GOT3 (cell line): ENCODE results near the gene CTNNA3.

Experiments used
- DNase-seq: peaks from one replicate; lab custom pipeline; 2025; ENCODE audit warnings: mixed read lengths; lab: John Stamatoyannopoulos, UW

CTNNA3 gene

DNA sequence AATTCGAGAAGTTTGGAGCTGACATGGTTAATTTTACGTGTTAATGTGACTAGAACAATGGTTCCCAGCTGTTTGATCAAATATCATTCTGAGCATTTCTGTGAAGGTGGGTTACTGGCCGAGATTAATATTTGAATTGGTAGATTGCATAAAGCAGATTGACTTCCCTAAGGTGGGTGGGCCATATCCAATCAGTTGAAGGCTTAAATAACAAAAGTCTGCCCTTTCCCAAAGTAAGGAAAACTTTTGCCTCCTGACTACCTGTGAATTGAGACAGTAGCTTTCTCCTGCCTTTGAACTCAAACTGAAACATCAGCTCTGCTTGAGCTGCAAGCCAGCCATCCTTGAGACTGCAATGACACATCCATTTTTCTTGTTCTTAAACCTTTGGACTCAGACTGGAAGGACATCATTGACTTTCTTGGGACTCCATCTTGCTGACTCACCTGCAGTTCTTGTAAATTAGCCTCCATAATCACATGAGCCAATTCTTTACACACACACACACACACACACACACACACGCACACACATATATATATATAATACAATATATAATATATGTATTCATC is 833.2 kb downstream of the CTNNA3 start:
- DNase-seq = no peak

DNA sequence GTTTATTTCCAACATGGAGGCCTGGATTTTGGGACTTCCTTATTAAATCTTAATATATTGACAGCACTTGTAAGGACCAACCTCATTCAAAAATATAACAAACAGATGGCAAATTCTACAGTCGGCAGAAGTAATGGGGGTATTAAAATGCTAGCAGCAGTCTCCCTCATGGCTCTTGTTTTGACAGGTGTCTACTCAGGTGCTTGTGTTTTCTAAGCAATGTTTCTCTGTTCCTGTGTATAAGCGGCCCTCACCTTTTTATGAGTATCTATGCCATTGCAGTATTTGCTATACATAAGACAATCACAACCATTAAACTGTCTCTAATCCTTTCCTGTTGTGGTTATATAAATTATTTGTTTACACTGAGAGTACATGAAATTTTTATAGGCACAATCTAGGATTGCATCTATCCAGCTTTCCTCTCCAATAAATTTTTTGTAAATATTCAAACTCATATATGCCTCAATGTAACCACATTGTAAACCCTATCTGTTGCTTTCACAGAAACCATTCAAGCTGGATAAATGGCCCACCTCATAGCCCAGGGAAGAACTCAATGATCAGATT is 835.5 kb downstream of the CTNNA3 start:
- DNase-seq = no peak

DNA sequence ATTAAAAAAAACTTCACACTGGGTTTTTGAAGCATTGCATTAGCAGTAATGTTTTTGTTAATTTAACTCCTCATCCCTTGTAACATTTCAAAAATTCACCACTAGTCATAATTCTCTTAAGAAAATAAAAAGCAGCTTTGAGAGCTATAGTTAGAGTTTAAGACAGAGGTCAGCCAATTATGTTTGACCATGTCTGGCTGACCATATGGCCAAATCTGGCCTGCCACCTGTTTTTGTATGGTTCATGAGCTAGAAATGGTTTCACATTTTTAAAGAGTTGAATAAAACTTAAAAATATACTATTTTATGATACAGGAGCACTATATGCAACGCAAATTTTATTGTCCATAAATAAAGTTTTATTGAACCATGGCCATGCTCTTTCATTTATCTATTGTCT is 843.2 kb downstream of the CTNNA3 start:
- DNase-seq = no peak

DNA sequence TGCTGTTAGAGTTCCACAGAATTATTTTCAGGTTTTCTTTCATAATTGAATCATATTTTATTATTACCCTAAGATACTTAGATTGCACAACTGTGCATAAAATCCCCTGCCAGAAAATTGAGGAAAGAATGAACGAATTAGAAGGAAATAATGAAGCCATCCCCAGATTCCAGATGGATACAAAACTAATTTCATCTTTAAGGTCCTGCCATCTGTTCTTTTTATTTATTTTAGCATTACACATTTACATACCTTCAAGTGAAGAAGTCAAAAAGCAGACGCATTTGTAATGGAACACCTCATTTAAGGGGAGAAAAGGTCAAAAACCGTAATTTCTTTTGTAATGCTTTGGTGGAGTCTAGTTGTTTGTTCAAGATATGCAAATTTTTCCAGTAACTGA is 847.1 kb downstream of the CTNNA3 start:
- no peak for DNase-seq

DNA sequence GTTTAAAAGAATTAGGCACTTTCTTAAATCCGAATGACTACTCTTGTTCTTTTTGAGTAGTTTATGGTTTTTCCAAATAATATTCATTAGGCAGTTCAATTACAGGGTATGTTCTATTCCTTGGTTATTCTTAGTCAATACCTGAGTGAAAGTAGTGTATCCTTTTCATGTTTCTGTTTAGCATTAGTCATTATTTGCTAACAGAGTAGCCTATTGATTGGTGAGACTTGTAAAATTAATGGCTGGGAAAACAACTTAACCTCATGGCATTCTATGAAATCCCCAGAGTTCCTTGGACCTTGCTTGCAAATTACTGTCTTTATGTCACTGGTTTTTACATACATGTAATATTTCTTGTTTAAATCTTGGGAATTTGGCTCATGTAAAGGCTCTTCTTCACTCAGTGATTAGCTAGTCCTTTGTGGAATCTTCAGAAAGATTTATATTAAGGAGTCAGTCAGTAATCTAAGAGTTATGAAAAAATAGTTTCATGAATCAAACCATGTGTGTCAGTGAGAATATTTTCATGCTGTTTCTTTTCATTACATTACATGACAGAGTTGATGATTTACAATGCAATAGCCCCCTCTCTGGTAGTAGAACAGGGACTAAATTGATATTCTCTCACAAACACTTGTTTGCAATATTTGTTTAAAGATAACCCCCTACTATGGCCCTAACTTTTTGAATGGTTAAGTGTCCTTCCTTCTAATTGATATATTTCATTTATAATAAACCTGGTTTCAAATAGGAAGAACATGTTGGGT is 851.6 kb downstream of the CTNNA3 start:
- DNase-seq = no peak

DNA sequence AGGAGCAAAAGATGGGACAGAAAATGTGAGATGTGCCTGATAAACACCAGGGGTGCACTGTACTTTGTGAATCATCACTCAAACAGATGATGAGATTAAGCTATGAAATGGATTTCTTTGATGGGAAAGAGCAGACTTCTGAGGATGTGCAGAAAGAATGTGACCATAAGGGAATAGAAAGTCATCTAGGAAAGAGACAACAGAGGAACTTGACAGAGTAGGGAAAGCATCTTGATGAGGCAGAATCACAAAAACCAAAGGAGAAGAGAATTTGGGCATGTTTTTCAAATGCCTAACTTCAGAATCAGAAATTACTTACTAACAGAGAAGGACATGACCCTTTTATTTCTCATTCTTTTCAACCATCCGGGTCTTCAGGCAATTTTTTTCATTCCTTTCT is 852.6 kb downstream of the CTNNA3 start:
- no peak for DNase-seq

DNA sequence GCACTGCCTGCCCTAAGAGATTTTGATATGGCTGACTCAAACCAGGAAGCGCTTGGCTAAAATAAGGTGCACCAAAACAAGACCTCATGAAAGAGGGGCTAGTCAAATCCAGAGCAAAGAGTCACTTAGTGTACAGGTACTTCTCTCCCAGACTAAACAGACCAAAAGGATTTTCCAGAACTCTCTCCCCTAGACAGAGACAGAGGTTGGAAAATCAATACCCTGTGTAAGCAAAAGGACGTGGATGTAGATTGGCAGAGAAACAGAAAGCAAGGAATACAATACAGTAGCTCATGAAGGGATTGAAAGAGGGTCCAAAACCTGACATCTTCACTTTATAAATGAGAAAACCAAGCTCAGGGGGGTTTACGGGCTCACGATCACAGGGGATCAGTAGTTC is 853.1 kb downstream of the CTNNA3 start:
- no peak for DNase-seq

DNA sequence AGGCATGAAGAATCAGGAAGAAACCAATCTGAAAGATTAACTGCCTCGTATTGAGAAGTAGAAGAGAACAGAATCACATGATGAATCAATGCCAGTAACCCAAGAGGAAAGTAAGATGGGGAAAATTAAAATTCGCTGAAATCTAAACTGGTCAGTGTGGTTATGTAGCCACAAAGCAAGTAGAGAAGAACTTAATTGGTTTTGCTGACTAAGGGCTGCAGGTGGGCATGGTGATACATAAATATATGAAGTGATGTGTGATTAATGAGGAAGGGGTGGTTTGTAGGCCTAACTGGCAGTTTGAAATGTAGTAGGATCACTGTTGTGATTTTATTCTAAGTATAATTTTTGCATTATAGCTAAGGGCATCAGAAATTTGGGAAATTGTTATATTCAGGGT is 853.6 kb downstream of the CTNNA3 start:
- DNase-seq = no peak

DNA sequence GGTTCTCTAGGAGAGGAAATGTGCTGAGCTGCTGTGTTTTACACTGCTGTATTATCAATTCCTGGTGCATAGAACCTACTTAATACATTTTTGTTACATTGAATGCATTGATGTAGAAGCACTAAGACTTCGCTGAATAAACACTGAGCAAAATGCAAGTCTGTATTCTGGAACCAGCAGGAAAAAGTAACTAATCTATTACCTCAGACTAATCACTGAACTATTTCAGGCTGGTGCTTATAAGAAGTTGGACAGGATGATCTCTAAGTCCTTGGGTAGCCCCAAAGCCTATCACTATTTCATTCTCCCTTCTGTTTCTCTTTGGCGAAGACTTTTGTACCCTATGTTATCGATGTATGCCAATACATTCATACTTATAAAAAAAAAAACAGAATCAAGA is 857.3 kb downstream of the CTNNA3 start:
- DNase-seq = no peak

DNA sequence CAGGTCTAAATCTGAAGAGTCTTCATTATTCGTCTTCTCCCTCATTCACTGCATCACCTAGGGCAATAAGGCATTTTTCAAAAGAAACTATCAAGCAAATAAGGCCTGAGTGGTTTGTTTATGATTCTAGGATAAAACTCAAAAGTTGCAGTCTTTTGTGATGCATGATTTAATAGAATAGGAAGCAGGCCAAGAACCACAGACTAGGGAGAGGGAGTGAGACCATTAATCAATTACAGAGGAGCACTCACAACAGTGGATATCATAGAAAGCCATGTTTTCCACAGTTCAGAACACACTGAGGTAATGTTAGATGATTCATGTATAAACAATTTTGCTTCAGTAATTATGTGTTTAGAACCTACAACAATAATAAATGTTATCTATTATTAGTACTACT is 858.0 kb downstream of the CTNNA3 start:
- no peak for DNase-seq

DNA sequence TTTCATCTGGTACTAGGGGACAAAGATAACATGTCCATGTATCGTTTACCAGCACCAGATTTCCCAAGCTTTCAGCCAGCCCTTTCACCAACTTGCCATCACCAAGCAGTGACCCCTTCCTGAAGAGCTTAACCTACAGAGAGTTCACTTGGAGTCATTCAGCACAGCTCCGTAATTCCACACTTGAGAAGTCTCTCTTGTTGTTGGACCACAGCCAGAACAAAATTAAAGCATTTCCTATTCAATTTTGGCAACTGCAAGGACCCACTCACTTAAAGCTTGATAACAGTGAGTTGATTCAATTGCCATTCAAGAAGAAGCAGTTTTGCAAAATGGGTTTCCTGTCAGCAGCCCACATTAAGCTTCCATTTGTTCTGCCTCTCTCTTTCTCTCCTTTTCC is 858.7 kb downstream of the CTNNA3 start:
- no peak for DNase-seq

DNA sequence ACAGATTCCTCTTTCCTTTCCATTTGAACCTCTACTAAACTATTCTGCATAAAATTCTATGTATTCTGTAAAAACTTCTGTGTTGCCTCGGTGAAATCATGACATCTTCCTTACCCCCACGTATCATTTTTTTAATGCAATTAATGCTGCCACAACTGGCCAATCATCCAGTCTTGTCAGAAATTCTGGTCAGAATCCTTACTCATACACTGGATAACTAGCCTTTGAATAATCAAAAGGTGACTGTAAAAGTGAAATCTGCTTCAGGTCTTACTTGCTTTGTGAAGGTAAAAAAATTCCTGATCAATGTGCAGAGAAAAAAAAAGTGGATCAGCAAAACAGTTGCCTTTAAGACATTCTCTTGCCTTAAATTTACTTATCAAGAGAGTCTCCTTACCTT is 859.2 kb downstream of the CTNNA3 start:
- no peak for DNase-seq

DNA sequence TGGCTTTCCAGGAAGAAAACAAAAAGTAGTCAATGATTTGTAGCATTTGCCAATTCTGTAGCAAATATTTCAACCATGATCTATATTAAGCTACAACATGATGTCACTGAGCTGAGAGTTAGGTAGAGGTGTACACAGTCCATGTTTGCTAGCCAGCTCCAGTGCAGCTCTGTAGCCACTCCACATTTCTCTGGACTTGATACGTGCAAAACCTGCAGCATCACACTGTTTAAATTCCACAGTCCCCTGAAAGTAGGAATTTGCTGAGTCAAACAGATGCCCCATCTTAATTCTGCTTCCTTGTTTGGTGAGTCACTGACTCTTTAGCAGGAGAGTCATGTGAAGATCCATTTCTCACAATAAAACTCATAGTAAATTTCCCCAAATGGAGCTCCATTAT is 859.9 kb downstream of the CTNNA3 start:
- no peak for DNase-seq

DNA sequence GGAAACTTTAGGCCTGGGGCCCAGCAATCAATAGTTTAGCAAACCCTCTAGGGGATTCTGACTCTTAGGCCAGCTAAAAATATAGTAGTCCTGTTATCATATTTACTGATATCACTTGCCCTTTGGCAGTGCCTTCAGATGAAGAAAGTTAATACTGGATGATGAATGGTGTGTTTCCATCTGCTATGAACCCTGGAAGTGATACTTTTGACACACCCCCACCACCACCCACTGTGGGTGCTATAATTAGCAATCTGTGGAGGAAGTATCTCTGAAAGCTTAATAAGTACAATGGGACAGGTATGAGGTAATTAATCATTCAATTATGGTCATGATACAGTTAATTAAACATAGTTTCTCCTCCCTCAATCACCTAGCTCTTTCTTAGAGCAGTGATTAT is 860.6 kb downstream of the CTNNA3 start:
- no peak for DNase-seq

DNA sequence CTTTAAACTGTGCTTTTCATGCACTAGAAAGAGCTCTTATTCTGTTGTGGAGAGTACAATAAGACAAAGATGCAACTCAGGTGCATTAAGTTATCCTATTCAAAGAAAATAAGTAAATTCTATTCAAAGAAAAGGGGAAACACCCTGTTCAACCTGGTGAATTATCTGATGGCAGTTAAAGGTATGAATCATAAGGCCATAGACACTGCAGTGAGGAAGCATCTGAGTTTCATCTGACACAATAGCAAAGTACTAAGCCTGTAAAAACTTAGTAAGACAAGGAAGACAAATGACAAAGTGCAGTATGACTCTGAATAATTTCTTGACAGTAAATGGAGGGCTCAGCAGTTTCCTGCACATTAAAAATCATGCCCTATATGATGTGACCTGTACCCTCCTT is 861.2 kb downstream of the CTNNA3 start:
- no peak for DNase-seq

DNA sequence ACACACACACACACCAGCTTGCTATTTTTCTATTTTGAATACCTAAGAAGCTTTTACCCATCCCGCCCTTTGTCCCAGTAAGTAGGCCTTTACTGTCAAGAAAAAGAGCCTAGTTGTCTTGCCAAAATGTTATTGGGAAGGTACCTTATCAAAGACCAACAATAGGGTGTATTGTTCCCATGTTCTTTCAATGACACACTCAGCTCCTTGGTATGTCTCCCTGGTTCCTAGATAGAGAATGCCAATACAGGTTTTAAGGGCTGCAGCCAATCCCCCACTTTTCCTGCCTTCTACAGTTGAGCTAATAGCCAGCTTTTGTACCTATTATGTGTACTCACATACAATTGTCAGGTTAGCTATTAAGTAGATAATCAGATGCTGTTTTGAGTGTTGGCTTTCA is 862.1 kb downstream of the CTNNA3 start:
- no peak for DNase-seq

DNA sequence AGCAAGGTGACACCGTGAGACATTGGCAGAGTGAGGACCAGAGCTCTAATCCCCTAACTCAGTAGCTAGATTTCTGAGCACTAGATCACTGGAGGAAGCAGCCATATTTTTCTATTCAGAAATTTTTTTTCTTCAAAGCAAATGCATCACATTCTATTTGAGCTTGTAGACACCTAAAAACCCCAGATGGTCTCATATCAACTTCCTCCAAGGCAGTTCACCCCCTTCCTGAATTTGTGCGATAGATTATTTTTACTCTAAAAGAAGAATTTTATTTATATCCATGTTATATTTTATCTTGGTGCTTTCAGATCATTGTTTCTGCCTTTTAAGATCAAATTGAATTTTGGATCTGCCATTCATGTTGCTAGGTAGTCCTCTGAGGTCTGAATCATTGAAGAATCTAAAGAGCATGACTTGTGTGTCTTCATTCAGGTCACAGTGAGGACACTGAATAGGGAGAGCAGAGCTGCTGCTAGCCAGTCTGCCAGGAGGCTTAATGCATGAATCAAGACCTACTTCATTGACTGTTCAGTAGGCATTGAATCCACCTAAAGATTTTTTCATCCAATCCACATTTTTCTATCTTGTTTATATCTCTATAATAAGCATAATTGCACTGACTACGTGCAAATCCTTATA is 863.1 kb downstream of the CTNNA3 start:
- no peak for DNase-seq

DNA sequence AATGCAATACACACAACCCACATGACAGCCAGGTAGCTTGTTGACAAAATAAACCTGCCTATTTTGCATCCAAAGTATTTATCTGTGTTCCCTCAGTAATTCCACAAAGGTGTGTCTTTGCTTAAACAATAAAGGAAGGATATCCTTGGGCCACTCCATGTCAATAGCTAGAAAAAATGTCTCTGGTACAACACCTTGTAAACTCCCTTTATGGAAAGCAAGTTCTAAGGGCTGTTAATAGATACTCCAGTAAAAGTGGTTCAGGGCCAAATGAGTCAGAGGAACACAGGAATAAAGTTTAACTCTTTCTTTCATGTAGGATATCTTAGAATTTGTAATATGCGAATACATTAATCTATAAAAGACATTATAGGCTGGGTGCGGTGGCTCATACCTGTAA is 867.0 kb downstream of the CTNNA3 start:
- DNase-seq = no peak

DNA sequence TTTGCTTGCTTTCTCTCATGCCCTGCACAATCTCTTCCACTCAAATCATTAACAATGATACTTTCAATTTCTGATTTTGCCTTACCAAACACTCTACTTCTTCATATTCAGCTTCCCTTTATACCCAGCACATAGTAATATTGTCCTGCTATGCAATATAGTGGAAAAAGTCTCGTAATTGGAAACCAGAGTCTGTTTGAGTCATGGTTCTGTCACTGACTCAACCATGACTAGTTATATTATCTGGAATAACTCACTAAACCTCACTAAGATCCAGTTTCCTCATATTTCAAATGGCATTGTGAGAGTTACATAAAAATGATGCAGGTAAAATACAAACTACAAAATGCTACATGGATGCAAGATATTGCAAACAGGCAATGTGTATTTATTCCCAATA is 868.6 kb downstream of the CTNNA3 start:
- DNase-seq = no peak

DNA sequence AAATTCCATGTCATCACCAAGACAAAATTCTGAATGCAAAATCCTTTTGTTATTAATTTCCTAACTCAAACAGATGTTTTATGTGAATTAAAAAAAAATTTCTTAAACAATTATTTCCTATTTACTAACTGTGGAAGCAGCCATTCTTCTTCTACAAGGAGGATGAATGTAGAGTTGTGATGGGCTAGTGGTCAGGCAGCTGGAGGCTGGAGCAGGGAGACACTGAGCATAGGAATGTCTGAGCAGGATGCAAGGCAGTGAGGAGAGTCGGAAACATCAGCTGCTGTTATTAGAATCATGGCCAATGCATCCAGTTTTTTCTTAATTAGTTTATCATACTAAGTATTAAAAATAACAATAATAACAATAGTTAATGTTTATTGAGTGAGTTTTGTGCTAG is 872.7 kb downstream of the CTNNA3 start:
- DNase-seq = no peak

DNA sequence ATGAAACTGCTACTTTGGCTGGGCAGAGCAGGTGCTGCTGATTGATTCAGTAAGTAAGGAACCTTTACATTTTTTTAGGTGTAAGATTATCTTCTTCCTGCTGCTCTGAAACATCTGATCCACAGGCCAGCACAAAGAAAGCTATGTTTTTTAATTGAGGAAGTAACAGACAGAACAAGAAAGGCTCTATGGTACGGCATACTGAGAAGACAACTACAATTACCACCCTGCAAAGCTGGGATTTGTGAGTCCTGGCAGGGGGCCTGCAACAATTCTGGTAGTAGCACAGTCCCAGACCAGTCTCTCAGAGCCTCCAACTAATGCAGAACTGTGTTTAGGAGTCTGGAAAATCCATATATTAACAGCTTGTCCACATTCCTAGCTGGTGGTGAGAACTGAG is 873.2 kb downstream of the CTNNA3 start:
- no peak for DNase-seq

DNA sequence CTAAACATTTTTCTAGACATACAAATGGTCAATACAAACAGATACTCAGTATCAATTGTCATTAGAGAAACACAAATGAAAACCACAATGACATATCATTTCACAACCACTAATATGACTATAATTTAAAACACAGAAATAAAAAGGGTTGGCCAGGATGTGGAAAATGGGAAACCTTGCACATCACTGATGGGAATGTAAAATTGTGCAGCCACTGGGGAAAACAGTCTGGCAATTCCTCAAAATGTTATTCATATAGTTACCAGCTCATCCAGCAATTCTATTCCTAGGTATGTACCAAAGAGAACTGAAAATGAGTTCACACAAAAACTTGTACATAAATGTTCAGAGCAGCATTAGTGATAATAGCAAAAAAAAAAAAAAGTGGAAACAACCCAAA is 876.3 kb downstream of the CTNNA3 start:
- no peak for DNase-seq

DNA sequence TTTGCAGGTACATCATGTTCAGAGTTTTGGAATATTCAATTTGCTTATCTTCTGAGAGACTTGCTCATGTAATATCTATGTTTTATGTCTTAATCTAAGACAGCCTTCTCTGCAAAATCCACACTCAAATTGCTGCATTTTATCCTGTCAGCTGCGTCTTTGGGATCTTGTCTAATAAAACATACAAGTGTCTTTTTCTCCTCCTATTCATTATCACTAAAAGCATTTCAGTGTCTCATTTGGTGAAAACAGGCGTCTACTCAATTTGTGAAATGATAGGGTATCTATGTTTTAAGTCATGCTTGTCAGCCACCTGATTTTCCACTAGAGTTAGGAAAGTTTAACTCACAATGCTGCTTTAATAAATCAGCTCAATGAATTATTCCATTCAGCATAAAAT is 882.9 kb downstream of the CTNNA3 start:
- DNase-seq = no peak
